NOMO-1 (cell line): ENCODE results near the gene ZNF423.
"Not testable (repeated sequence)": the region's sequence is repeated elsewhere in the genome, so short reads cannot be mapped to it uniquely, and the experiment has no call there.

ENCODE experiments used
- DNase-seq, 2 experiments: peaks; one replicate each; lab custom pipeline; 2025; ENCODE audit not compliant: unreplicated experiment in 2 of 2; lab: John Stamatoyannopoulos, UW

Gene ZNF423

DNA sequence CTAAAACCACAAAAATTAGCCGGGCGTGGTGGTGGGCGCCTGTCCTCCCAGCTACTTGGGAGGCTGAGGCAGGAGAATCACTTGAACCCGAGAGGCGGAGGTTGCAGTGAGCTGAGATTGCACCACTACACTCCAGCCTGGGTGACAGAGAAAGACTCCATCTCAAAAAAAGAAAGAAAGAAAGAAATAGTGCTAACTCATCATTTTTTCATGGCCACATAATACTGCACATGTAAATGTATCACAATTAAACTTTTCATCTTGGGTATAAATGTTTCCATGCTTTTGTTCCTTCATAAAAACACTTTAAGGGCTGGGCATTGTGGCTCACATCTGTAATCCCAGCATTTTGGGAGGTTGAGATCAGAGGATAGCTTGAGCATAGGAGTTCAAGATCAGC is 15.9 kb upstream of the ZNF423 start:
- not testable (repeated sequence) for DNase-seq

DNA sequence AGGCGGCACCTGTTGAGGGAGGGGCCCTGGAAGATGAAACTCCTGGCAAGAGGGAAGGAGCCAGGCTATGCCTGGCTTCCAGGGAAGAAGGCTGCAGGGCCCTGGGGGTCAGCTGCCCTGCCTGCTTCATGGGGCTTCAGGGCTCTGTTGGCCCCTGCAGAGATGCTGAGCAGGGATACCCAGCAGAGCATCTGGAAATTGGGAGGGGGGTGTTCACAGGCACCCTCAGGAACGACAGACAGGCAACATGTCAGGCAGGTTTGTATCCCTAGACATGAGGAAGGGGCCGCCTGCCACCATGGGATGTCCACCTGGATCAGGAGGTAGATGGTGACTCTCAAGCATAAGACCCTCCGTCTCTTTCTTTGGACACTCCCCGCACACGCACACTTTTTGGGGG is 13.8 kb upstream of the ZNF423 start:
- no peak for DNase-seq

GRCh38 chr16:49867796-49868668 is 12.1 kb upstream of the ZNF423 start:
- no peak for DNase-seq

- DNase-seq: no peak
These were observed 11.3 kb upstream of the ZNF423 start for GRCh38 chr16:49867234-49867633.

GRCh38 chr16:49866595-49867071 is 10.7 kb upstream of the ZNF423 start:
- DNase-seq: no peak

- DNase-seq: no peak
These were observed 6.8 kb upstream of the ZNF423 start for GRCh38 chr16:49862694-49863093.

- DNase-seq: no peak
These were observed 5.4 kb upstream of the ZNF423 start for GRCh38 chr16:49861299-49861698.

DNA sequence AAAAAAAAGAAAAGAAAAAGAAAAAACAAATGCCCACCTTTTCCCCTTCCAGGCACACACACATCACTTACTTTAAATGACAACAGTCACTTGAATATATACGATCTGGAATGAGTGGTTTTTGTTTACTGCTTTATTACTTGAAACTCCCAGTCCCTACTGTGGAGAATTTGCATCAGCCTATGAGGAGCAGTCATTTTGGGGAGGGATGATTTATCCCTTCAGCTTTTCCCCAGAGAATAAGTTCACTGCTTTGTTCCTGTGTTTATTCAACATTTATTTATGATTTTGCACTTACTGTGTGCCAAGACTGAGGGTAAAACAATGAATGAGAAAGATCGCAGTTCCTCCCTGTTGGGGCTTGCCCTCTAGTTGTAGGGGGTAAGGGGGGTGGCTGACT is 4.7 kb upstream of the ZNF423 start:
- DNase-seq: no peak

DNA sequence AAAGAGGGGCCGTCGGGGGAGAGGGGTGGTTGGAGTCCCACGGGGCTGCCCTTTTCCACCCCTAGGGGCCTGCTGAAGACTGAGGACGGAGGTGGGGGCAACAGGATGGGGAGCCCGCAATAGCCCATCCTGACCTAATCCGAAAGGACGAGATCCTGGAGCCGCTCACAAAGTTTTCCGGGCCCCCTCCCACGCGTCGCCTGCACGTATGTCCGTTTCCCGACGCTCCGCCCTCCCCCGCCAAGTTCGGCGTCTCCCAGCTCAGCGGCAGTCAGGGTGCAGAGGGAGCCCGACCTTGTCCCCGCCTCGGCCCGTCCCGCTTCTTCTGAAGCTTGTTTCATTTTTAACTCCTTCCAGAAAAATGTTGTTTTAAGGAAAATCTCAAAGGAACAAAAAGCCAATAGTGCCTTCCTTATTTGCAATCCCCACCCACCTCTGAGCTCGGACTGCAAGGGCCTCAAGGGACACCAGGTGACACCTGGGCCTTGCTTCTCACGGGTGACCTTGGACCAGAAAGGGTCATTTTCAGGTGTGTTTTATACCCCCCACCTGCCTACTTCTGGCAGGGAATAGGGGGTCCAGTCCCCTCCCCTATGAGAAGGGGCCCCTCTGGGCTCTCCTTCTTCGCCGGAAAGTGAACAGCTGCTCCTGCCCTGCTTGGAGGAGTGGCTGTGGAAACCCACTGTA is 3.4 kb upstream of the ZNF423 start:
- DNase-seq: no peak

DNA sequence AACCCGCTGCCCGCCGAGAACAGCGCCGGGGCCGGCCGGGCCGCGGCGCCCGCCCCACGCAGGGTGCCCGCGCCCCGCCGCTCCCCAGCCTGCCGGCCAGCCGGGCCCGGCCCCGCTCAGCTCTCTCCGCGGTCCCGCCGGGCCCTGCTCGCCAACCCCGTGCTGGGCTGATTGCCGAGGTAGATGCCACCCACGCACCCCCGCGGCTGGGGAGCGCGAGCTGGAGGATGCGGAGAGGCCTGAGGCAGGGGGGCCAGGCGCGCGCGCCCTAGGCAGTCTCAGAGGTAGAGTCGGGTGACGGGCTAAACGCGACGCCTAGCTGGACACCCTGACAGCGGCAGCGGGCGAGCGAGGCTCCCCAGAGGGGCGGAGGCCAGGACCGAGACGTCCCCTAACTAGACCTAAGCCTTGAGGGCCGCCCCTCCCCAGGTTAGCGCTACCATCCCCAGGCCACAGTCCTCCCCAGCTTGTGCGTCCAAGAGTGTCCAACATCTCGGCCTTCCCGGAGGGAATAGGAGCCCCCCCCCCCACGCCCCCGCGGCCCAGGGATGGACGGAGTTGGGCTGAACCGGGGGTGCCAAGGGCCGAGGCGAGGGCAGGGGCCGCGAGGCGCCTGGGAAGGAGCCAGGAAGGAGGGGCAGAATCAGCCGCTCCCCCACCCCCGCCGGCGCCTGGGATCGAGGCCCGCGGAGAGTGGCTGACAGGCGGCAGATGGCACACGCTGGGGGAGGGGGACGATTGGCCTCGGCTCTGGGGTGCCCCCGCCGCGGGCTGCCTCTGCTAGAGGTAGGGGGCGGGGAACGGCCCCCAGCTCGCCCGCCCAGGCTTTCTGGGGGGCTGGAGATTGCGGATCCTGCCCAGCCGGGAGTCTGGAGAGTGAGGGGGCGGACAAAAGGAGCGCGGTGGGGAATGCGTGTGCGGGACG is 2.5 kb upstream of the ZNF423 start:
- no peak for DNase-seq

DNA sequence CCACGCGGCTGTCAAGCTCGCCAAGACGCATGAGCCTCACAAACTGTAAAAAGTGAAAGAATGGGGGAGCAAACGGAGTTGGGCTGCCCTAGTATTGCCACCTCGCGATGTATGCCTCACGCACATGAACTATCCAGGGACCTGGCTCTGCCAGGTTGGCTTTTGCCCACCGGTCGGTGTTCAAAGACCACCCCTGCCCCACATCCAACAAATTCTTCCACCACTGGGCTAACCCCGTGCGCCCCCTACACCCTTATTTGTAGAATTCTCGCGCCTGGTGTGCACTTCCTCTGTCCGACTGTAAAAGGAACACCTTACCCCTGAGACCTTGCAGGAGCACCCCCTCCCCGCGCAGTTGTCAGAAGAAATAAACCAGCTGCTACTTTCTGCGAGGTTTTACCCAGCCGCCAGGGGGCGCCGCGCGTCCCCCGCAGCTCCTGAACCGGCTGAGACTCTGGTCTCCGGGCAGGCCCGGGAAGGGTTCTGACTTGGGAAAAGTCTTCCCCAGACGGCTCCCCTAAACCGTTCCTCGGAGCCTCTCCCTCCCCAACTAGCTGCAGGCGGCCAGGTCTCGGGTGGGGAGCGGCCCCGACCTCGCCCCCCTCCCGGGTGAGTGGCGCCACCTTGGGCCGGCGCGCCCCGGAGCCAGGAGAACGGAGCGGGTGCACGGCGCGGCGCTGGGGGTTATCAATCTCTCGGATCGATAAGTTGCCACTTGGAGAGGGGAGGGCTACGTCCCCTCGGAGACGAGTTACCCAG is 1.7 kb upstream of the ZNF423 start:
- DNase-seq: peak; percentile 26 to 28

DNA sequence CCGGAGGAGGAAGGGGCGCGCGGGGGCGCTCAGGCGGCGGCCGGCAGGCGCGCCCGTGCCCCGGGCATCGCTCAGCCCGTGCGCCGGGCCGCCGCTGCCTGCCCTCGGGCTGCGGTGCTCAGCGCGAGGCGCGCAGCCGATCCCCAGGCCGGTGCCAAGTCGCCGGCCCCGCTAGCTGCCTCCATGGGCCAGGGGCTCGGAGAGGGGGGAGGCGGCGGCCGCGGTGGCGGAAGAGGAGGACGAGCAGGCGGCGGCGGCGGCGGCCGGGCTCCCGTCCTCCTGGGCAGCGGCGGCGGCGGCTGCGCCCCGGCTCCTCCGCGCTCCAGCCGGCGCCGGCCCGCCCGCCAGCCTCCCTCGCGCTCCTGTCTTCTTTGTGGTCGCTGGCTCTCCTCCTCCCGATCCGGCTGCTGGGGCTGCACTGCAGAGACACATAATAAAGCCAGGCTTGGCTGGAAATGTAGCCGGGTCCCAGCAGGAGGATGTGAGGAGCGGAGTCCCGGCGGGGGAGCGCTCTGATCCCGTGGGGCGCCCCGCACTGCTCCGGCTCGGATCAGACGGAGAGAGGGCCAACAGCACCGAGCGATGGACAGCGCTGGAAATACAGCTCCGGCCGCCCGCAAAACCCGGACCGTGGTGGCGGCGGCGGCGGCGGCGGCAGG is 889 bp upstream of the ZNF423 start:
- DNase-seq: peak; percentile 27 to 44

- peak; percentile 62 to 81 for DNase-seq
These were observed 561 bp downstream of the ZNF423 start for GRCh38 chr16:49855280-49855821.

- DNase-seq: peak in 1 of 2 experiments; percentile 24
These were observed 1.1 kb downstream of the ZNF423 start for GRCh38 chr16:49854796-49855203.

GRCh38 chr16:49854188-49854795 is 1.6 kb downstream of the ZNF423 start:
- no peak for DNase-seq

DNA sequence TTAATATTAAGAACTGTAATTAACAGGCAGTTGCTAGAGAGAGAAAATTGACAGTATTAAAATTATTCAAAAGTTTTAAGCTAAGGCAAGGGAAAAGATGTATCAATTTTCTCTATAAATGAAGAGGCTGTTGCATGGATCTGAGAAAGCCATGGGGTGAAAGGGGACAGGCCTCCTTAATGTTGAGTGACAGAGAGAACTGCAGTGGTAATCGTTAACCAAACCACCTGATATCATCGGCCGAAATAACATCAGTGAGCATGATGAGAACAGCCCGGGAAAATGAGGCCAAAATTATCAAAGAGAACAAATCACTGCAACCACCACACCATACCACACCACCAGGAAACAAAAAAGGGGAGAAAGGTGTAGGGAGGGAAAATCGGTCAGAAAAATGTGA is 3.6 kb downstream of the ZNF423 start:
- DNase-seq: no peak

DNA sequence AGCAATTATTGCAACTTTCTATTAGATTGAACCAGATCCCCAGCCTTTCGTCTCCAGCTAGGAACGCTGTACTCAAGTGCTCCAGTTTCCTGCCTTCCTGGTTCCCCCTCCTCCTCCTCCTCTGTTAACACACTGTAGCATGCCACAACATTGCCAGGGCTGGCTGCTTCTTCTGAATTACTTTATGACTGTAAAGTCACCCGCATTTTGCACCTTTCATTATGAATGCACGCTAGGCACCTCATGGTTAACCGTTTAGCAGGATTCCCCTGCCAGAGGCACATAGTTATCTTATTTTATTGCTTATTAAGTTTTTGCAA is 4.5 kb downstream of the ZNF423 start:
- DNase-seq: no peak

- no peak for DNase-seq
These were observed 5.1 kb downstream of the ZNF423 start for GRCh38 chr16:49850558-49851467.
